Measurements from ENCODE around the gene GALNT18.

The GALNT18 gene

GRCh38 chr11:11622772-11623171 is 967 bp upstream of the GALNT18 start:
- DNase-seq: no peak

DNA sequence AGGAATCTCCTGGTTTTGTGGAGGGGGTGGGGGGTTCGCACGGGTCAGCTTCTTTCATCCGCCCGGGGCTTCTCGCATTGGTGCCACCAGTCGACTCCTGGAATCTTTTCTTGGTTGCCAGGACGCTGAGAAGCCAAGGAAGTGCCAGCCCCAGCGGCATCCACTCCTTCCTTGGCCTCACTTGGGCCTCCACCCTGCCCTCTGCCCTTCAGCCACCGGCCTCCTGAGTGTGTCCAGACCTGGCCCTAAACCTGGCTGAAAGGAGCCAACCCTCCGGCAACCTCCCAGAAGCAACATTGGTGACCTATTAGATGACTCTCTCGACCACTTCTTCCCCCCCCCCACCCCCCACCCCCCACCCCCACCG is 518 bp upstream of the GALNT18 start:
- DNase-seq: no peak

DNA sequence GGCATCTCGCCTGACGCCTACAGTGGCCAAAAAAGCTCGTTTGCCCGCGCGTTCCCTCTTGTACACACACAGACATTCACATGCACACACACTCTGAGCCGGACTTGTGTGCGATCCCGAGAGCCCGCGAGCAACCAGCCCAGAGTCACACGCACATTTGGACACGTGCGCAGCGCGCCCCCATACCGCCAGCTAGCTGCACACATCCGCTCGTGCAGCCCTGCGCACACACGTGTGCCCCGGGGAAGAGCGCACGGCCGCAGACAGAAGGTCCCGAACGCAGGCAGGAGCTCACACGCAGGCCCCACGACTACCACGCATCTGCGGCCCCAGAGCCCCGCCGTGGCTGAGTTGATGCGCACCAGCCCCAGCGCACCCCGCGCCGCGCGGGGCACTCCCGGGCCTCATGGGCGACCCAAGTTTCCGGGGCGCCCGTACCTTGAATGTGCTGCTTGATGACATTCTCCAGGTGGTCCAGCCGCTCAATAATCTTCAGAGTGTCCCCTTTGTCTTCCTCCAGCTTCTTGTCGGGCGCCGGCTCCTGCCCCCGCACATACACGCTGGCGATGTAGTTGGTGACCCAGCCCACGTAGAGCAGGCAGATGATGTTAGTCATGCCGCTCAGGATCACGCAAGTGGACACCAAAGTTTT is 758 bp downstream of the GALNT18 start:
- DNase-seq: no peak

DNA sequence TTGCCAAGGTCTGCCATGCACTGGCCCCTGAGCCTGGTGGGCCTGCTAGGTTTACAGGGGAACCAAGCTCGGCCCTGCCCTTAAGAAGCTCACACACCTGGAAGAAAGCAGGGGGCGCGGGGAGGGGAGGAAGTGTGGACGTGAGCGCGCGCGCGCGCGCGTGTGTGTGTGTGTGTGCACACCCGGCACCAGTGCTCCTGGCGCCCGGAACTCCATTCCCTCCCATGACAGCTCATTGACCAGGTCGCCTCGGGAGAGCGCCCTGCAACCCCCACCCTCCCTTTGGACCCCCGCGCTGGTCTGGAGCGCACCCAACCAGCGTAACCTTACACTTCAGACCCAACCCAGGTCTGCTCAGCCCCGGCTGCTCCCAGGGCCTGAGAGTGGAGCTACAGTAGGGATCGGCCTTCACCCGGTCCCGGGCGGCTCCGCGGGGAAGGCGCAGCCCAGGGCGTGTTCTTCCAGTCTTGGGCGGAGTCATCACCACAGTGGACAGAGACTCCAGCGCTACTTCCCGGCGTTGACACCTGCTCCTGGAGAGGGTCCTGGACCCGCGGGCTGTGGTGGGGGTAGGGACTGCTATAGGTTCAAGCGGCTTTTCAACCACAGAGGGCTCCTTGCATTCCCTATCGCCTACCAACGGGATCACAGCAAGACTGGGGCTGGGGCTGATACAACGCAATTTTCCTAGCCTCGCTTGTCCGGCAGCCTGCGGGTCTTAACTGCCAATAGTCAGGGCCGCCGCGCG is 1.5 kb downstream of the GALNT18 start:
- peak; percentile 63 for DNase-seq

- no peak for DNase-seq
Observed at GRCh38 chr11:11618973-11619435, 2.8 kb downstream of the GALNT18 start.

GRCh38 chr11:11615086-11615485 is 6.7 kb downstream of the GALNT18 start:
- no peak for DNase-seq

- no peak for DNase-seq
Observed at GRCh38 chr11:11612439-11612838, 9.4 kb downstream of the GALNT18 start.

DNA sequence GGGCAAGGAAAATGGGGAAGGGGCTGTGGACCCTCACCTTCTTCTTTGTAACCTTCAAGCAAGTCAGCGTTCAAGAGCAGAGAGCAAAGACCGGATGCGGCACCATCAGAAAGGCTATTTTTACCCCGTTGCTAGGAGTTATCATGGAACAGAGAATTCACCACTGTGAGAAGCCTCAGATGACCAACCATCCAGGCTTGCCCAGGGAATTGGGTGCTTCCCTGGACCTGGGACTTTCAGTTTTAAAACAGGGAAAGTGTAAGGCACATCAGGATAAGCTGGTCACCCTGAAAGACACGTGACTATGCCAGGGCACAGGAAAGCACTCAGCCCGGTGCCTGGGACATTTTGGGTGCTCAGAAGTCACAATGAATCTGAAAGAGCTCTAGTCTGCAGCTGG is 10.4 kb downstream of the GALNT18 start:
- no peak for DNase-seq

DNA sequence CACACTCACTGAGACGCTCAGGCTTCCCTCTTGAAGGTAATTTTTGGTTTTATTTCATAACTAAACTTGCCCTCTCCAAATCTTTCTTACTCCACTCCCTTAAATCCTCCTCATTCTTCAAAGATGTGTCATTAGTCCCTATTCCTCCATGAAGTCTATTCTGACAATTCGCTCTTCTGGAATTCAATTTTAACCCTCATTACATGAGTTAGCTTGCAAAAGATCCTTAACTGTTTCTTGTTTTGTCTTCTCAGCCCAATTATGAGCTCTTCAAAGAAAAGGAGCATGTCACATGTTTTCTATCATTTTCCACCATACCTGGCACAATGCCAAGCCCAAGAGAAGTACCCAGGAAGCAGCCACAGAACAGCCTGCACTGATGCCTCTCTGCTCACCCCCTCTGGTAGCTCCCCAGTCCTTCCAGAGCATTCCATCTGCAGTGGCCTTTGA is 13.0 kb downstream of the GALNT18 start:
- no peak for DNase-seq

DNA sequence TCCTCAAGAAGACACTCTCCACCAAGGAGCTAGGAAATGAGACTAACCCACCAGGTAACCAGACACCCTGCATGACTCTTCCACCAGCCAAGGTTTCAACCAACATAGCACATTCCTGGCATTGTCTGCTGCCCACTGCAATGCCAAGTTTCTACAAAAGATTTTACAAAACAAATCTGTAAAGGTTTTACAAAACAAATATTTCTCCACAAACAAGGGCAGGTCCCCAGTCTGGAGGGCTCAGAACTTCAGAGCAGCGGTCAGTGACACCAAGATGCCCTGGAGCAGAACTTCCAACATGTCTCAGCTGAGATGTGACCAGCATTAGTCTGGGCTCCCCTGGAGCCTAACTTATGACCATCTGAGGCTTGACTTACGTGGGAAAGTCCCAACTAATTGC is 14.0 kb downstream of the GALNT18 start:
- DNase-seq: no peak

DNA sequence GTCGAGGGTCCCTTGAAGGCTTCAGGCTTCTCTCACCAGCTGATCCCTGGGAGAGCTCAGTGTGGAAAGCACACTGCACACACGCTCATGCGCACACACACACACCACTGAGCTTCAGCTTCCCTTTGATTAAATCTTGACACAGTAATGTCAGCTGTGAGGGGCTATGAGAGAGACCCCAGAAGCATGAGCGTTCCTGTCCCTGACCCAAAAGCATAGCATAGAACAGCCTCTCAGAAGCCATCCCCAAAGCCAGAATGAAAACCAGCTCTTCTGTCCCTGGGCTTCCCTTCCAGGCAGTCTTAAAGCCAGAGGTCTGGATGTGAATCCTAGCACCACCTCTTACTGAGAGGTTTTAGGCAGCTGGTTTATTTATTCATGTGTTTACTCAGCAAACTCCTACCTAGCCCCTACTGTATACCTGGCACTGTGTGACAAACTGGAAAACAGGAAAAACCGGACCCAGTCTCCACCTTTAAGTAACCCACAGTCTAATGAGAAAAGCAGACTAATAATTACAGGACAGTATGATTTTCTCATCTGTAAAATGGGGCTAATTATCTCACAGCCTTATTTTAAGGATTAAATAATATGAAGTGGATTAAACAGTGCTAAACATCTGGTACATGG is 15.9 kb downstream of the GALNT18 start:
- DNase-seq: no peak

DNA sequence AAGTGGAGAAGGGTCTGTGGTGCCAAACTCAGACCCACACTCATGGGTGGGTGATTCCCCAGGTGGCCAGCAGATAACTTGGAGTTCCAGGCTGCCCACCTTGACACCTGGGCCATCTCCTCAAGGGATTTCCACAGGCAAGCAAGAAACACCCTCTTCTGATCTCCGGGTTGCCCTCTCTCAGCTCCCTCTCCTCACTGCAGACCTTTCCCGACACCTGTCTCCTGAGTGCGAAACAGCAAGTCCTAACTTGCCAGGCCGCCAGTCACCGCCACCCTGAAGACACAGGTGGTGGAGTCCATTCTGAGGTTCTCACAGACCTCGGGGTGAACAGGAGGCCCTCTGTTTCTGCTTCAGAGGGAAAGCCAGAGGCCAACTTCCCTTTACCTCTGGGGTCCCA is 16.6 kb downstream of the GALNT18 start:
- no peak for DNase-seq

DNA sequence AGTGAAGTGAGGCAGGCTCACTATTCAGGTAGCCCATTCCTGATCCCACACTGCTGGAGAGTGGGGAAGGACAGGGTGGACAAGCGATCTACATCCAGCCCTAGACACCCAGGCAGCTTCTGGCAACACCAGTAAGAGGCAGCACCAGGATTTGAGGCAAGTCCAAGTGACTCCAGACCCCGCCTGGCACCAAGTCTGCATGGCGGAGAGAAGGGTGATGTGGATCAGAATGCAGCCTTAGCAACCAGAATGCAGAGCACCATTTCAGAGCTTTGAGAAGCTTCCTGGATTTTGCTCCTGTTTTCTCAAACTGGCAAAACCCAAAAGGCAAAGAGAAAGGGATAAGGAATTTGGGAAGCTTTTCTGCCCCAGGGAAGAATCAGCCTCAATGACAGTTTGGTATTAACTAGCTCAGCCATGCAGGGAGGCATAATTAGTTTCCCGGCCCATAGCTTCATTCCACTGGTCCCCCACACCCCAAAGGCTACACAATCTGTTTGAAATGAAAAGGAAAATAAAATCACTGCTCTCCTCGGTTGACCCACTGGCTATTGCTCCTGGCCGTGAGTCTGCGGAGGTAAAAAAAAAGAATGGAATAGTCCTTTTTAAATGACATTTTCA is 17.3 kb downstream of the GALNT18 start:
- DNase-seq: no peak

- DNase-seq: no peak
Observed at GRCh38 chr11:11602011-11602410, 19.8 kb downstream of the GALNT18 start.

- DNase-seq: no peak
Observed at GRCh38 chr11:11600288-11600687, 21.5 kb downstream of the GALNT18 start.

- no peak for DNase-seq
Observed at GRCh38 chr11:11598243-11598642, 23.6 kb downstream of the GALNT18 start.

- no peak for DNase-seq
Observed at GRCh38 chr11:11594162-11594561, 27.6 kb downstream of the GALNT18 start.

DNA sequence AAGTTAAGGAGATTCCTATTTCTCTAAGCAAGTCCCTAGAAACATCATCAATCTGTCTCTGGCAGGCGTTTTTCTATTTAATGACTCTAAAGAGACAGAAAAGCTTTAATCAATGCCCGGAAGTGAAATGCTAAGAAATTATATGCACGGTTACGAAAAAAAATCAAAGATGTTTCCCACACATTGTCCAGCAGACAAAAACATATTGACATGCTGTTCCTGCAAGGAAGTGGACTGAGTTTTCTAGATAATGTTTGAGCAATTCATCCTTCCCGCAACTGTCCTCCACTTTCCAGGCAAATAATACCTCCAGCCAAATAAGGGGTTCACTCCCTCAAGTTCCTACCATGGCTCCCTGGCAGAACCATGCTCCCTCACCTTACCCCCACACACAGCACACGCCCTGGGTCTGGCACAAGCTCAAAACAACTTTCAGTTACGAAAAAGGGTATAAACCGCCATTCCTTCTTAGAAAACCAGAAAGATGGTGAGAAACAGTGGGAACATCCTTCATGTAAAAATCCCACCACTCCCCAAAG is 29.6 kb downstream of the GALNT18 start:
- no peak for DNase-seq

DNA sequence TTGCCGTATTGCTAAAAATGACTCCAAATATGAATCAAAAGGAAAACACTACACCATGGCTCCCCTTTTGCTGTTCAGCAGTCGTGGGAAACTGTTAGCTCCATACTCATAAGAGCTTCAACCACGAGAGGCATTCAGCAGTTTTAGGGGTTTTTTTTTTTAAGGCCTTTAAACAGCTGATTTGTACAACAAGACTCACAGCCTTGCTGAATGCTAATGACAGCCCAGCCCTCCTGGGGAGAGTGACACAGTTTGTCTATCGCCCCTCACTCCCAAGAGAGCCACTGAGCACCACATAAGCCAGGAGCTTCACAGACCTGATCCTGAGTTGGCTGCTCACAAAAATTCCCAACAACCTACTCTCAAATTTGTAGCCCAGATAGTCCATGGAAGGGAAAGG is 32.4 kb downstream of the GALNT18 start:
- DNase-seq: no peak

DNA sequence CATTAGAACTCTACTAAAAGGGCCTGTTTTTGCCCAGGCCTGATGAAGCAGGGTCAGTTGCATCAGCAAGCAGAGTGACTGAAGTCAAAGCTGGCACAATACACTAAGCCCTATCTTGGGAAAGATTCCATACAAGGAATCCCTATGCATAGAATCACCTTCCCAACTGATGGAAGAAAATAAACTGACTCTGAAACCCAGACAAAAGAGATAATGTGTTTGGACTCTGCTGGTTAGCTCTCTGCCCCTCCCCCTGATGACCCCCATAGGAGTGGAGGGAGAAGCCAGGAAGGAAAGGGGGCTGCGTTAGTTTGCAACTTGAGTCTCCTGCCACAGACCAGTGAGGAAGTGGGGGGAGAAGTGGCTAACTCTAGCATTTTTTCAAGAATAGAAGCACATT is 32.9 kb downstream of the GALNT18 start:
- no peak for DNase-seq

GRCh38 chr11:11588243-11588642 is 33.6 kb downstream of the GALNT18 start:
- no peak for DNase-seq

DNA sequence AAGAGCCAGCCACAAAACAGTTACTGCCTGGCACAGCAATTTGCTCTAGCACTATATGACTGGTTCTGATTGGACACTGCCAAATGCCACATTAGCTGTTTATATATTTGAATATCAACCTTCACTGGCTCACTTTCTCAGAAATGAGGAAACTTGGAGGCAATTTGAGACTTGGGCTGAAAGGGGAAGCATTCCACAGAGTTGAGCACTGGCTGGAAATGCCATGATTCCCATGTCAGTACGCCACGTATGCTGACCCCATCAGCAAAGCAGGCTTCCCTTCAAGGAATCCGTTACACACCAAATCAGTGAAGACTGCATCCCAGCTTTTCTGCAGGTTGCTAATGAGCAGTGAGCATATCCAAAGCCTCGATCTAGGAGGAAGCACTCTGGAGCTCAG is 34.7 kb downstream of the GALNT18 start:
- DNase-seq: no peak

DNA sequence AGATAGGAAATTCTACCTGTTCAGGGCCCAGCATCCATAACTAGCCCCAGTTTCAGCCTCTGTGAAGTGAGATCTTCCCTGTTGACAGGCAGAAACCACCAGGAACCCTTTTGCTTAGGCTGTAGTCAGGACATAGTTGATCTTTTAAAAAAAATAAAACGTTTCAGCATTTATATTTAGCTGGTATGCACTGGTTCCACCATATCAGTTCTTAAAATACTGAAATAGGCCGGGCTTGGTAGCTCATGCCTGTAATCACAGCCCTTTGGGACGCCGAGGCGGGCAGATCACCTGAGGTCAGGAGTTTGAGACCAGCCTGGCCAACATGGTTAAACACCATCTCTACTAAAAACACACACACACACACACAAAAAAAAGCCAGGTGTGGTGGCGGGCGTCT is 35.3 kb downstream of the GALNT18 start:
- DNase-seq: no peak
